ENCODE data around the gene LRCH4. TPM values are rescaled to one million over a fixed set of nuclear protein-coding genes. Genes with fewer than 3 reads are reported as not detected.

LRCH4 gene
- total RNA-seq, 4 donors from 2014 or later, result 28.0 to 73.6 (median 51.3) TPM

- no peak for TF ChIP-seq CTCF (IDR thresholded peaks at IDR 0.05; ENCODE audit: low read depth)
Measured at GRCh38 chr7:100595188-100595587, 9.3 kb upstream of the LRCH4 start.

- TF ChIP-seq CTCF (IDR thresholded peaks at IDR 0.05; ENCODE audit: low read depth), result no peak
Measured at GRCh38 chr7:100591596-100591995, 5.7 kb upstream of the LRCH4 start.

GRCh38 chr7:100590077-100590737, 4.3 kb upstream of the LRCH4 start:
- TF ChIP-seq CTCF (IDR thresholded peaks at IDR 0.05; ENCODE audit: low read depth), result no peak

- no peak for TF ChIP-seq CTCF (IDR thresholded peaks at IDR 0.05; ENCODE audit: low read depth)
Measured at GRCh38 chr7:100589341-100589947, 3.5 kb upstream of the LRCH4 start.

- TF ChIP-seq CTCF (IDR thresholded peaks at IDR 0.05; ENCODE audit: low read depth), result no peak
Measured at GRCh38 chr7:100588438-100588837, 2.5 kb upstream of the LRCH4 start.

GRCh38 chr7:100586266-100587025, 517 bp upstream of the LRCH4 start, which contains the start of gene FBXO24:
TSS of gene FBXO24 (plus strand) at chr7:100586328. CDS start at chr7:100586626, 298 bp downstream.
- peak; percentile 30 for TF ChIP-seq CTCF (IDR thresholded peaks at IDR 0.05; ENCODE audit: low read depth)
